Measurements from ENCODE around the gene SLC4A1. TPM values are rescaled to one million over a fixed set of nuclear protein-coding genes. Genes with fewer than 3 reads are reported as not detected.

Gene SLC4A1
- total and polyA plus RNA-seq, 2 of the 13 experiments (the other 11 are each of a cell fraction or from before 2014, with no cell fraction given) = not detected

DNA sequence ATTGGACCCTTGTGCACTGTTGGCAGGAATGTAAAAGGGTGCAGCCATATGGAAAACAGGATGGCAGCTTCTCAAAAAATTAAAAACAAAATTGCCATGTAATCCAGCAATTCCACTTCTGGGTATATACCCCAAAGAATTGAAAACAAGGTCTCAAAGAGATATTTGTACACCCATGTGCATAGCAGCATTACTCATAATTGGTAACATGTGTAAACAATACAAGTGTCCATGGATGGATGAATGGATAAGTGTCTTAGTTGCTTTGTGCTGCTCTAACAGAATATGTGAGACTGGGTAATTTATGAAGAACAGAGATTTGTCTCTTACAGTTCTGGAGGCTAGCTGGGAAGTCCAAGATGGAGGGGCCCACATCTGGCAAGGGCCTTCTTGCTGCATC, 36.7 kb upstream of the SLC4A1 start (continued):
- TF ChIP-seq ZNF407 (CRISPR knock-in tag; IDR thresholded peaks at IDR 0.05; ENCODE audit: not compliant biosample characterization) (no peak), ZNF34 (CRISPR knock-in tag; IDR thresholded peaks at IDR 0.05; ENCODE audit: borderline replicate concordance) (no peak), HOXA7 (CRISPR knock-in tag; IDR thresholded peaks at IDR 0.05) (no peak), NR2F6 (IDR thresholded peaks at IDR 0.05) (no peak), NR2F6 (CRISPR knock-in tag; IDR thresholded peaks at IDR 0.05) (no peak)
- TF ChIP-seq, protein P1, sequence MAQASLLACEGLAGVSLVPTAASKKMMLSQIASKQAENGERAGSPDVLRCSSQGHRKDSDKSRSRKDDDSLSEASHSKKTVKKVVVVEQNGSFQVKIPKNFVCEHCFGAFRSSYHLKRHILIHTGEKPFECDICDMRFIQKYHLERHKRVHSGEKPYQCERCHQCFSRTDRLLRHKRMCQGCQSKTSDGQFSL (CRISPR knock-in tag; IDR thresholded peaks at IDR 0.05) = no peak
